ENCODE measurements around the gene ITIH5.

ITIH5 gene

GRCh38 chr10:7518693-7519092, 148.1 kb downstream of the ITIH5 start:
- Histone ChIP-seq H3K4me3 (ENCODE audit: low read length) (no peak overlapping the region), H3K9me3 (ENCODE audit: control insufficient read depth, low read length) (no peaks in the 10 kb centered on the region), H3K27me3 (ENCODE audit: control insufficient read depth, insufficient read depth, low read length) (no peaks in the 10 kb centered on the region), H3K9ac (ENCODE audit: low read length) (no peak overlapping the region), H3K36me3 (ENCODE audit: control insufficient read depth, insufficient read depth, low read length) (no peaks in the 10 kb centered on the region), H3K4me1 (ENCODE audit: control insufficient read depth, insufficient read depth, low read length) (no peaks in the 10 kb centered on the region)

- Histone ChIP-seq H3K9ac (ENCODE audit: low read length) (no peak overlapping the region), H3K9me3 (ENCODE audit: control insufficient read depth, low read length) (no peaks in the 10 kb centered on the region), H3K36me3 (ENCODE audit: control insufficient read depth, insufficient read depth, low read length) (no peaks in the 10 kb centered on the region), H3K4me3 (ENCODE audit: low read length) (no peak overlapping the region), H3K27me3 (ENCODE audit: control insufficient read depth, insufficient read depth, low read length) (no peaks in the 10 kb centered on the region), H3K4me1 (ENCODE audit: control insufficient read depth, insufficient read depth, low read length) (no peaks in the 10 kb centered on the region)
These were observed 151.3 kb downstream of the ITIH5 start for GRCh38 chr10:7515439-7515838.

- H3K9me3 ChIP-seq (ENCODE audit: control insufficient read depth, low read length) = no peaks in the 10 kb centered on the region
- H3K36me3 ChIP-seq (ENCODE audit: control insufficient read depth, insufficient read depth, low read length) = no peaks in the 10 kb centered on the region
- no peaks in the 10 kb centered on the region for H3K27me3 ChIP-seq (ENCODE audit: control insufficient read depth, insufficient read depth, low read length)
- no peak overlapping the region for H3K9ac ChIP-seq (ENCODE audit: low read length)
- H3K4me1 ChIP-seq (ENCODE audit: control insufficient read depth, insufficient read depth, low read length) = no peaks in the 10 kb centered on the region
- no peak overlapping the region for H3K4me3 ChIP-seq (ENCODE audit: low read length)
These were observed 152.8 kb downstream of the ITIH5 start for GRCh38 chr10:7513936-7514335.

GRCh38 chr10:7513455-7513854, 153.3 kb downstream of the ITIH5 start:
- no peak overlapping the region for H3K9ac ChIP-seq (ENCODE audit: low read length)
- H3K4me3 ChIP-seq (ENCODE audit: low read length) = no peak overlapping the region
- no peaks in the 10 kb centered on the region for H3K27me3 ChIP-seq (ENCODE audit: control insufficient read depth, insufficient read depth, low read length)
- no peaks in the 10 kb centered on the region for H3K36me3 ChIP-seq (ENCODE audit: control insufficient read depth, insufficient read depth, low read length)
- no peaks in the 10 kb centered on the region for H3K4me1 ChIP-seq (ENCODE audit: control insufficient read depth, insufficient read depth, low read length)
- no peaks in the 10 kb centered on the region for H3K9me3 ChIP-seq (ENCODE audit: control insufficient read depth, low read length)

GRCh38 chr10:7512487-7512886, 154.3 kb downstream of the ITIH5 start:
- Histone ChIP-seq H3K4me3 (ENCODE audit: low read length) (no peak overlapping the region), H3K4me1 (ENCODE audit: control insufficient read depth, insufficient read depth, low read length) (no peaks in the 10 kb centered on the region), H3K9ac (ENCODE audit: low read length) (no peak overlapping the region), H3K9me3 (ENCODE audit: control insufficient read depth, low read length) (no peaks in the 10 kb centered on the region), H3K36me3 (ENCODE audit: control insufficient read depth, insufficient read depth, low read length) (no peaks in the 10 kb centered on the region), H3K27me3 (ENCODE audit: control insufficient read depth, insufficient read depth, low read length) (no peaks in the 10 kb centered on the region)

- Histone ChIP-seq H3K9me3 (ENCODE audit: control insufficient read depth, low read length) (no peaks in the 10 kb centered on the region), H3K4me1 (ENCODE audit: control insufficient read depth, insufficient read depth, low read length) (no peaks in the 10 kb centered on the region), H3K4me3 (ENCODE audit: low read length) (no peak overlapping the region), H3K9ac (ENCODE audit: low read length) (no peak overlapping the region), H3K36me3 (ENCODE audit: control insufficient read depth, insufficient read depth, low read length) (no peaks in the 10 kb centered on the region), H3K27me3 (ENCODE audit: control insufficient read depth, insufficient read depth, low read length) (no peaks in the 10 kb centered on the region)
These were observed 155.2 kb downstream of the ITIH5 start for GRCh38 chr10:7511612-7512011.
